WTC11 (cell line): ENCODE results near the gene PDE8B. TPM values are rescaled to one million over a fixed set of nuclear protein-coding genes. Genes with fewer than 3 reads are reported as not detected.

Experiments
- ATAC-seq: fragments of 200-7000 bp; cut with Tn5 transposase; 2 replicates; pipeline ENCODE4 v1.10.0; 2021; ENCODE audit warnings: mild to moderate bottlenecking, moderate library complexity
- CTCF ChIA-PET: fragments of 300-600 bp; sonication (Branson Sonifier 250); formaldehyde crosslinking; loops from one replicate; lab custom pipeline; 2021; ENCODE audit warnings: antibody characterized with exemption; lab: Charles Lee
- POLR2A ChIA-PET: fragments of 350-600 bp; sonication (Branson Sonifier 250); formaldehyde crosslinking; loops from one replicate; lab custom pipeline; 2021; ENCODE audit warnings: antibody characterized with exemption; lab: Charles Lee
- DNase-seq: peaks from one replicate; pipeline ENCODE4 v3.0.0; 2021; ENCODE audit warnings: low spot score
- H3K27ac Mint-ChIP-seq: 2 replicates; pipeline ENCODE4 v1.8.0; 2021; ENCODE audit warnings: mixed read lengths
- H3K27me3 Mint-ChIP-seq: 2 replicates; pipeline ENCODE4 v1.8.0; 2021; ENCODE audit warnings: low read depth, mild to moderate bottlenecking, moderate library complexity, mixed read lengths
- H3K36me3 Mint-ChIP-seq: 2 replicates; pipeline ENCODE4 v1.8.0; 2021; ENCODE audit warnings: mixed read lengths
- H3K4me1 Mint-ChIP-seq: 2 replicates; pipeline ENCODE4 v1.8.0; 2022; ENCODE audit warnings: mixed read lengths
- H3K4me3 Mint-ChIP-seq: 2 replicates; pipeline ENCODE4 v1.8.0; 2021; ENCODE audit warnings: mild to moderate bottlenecking, moderate library complexity, mixed read lengths
- H3K9me3 Mint-ChIP-seq: 2 replicates; pipeline ENCODE4 v1.8.0; 2021; ENCODE audit warnings: mixed read lengths
- CREB1 ChIP-seq: sonication (generic); formaldehyde crosslinking; IDR thresholded peaks from 2 replicates; pipeline ENCODE4 v1.8.0; 2023; ENCODE audit warnings: mild to moderate bottlenecking, missing genetic modification reagents
- CREM ChIP-seq: sonication (generic); formaldehyde crosslinking; IDR thresholded peaks from 2 replicates; pipeline ENCODE4 v1.8.1; 2022; ENCODE audit warnings: mild to moderate bottlenecking, missing genetic modification reagents, moderate library complexity
- EMX1 ChIP-seq: fragments of 250-450 bp; sonication (Bioruptor Pico); IDR thresholded peaks from 2 replicates; pipeline ENCODE4 v1.8.0; 2021; ENCODE audit warnings: mild to moderate bottlenecking
- ESRRA ChIP-seq: sonication (generic); formaldehyde crosslinking; IDR thresholded peaks from 2 replicates; pipeline ENCODE4 v1.8.1; 2022; ENCODE audit warnings: mild to moderate bottlenecking, missing genetic modification reagents, borderline replicate concordance
- GRHL2 ChIP-seq: fragments of 250-450 bp; sonication (Bioruptor Pico); IDR thresholded peaks from 2 replicates; pipeline ENCODE4 v1.8.0; 2022; ENCODE audit warnings: mild to moderate bottlenecking, moderate library complexity; ENCODE audit not compliant: insufficient replicate concordance, severe bottlenecking
- JUN ChIP-seq: sonication (generic); formaldehyde crosslinking; IDR thresholded peaks from 2 replicates; pipeline ENCODE4 v1.8.0; 2023; ENCODE audit warnings: mild to moderate bottlenecking, missing genetic modification reagents
- MYBL2 ChIP-seq: sonication (generic); formaldehyde crosslinking; IDR thresholded peaks from 2 replicates; pipeline ENCODE4 v1.8.1; 2023; ENCODE audit warnings: mild to moderate bottlenecking, moderate library complexity, missing genetic modification reagents
- NR1H2 ChIP-seq: sonication (generic); formaldehyde crosslinking; IDR thresholded peaks from 2 replicates; pipeline ENCODE4 v1.9.0; 2021; ENCODE audit warnings: mild to moderate bottlenecking, moderate library complexity, missing genetic modification reagents
- OVOL2 ChIP-seq: fragments of 250-450 bp; sonication (Bioruptor Pico); IDR thresholded peaks from 2 replicates; pipeline ENCODE4 v1.9.0; 2021; ENCODE audit warnings: mild to moderate bottlenecking, borderline replicate concordance
- SP1 ChIP-seq: sonication (generic); formaldehyde crosslinking; conservative IDR thresholded peaks from 2 replicates; pipeline ENCODE4 v1.8.1; 2022; ENCODE audit warnings: missing genetic modification reagents
- TCF7 ChIP-seq: sonication (generic); formaldehyde crosslinking; IDR thresholded peaks from 2 replicates; pipeline ENCODE4 v1.8.0; 2022; ENCODE audit warnings: mild to moderate bottlenecking, low read depth, missing genetic modification reagents, moderate library complexity
- TP53 ChIP-seq: sonication (generic); formaldehyde crosslinking; IDR thresholded peaks from 2 replicates; pipeline ENCODE4 v1.8.1; 2023; ENCODE audit warnings: mild to moderate bottlenecking, missing genetic modification reagents
- total RNA-seq: library from RNA; stranded (reverse); gene quantifications from 3 replicates; pipeline ENCODE4 v1.2.3, GENCODE V29; 2021
- TF ChIP-seq, protein P1 (sequence below): fragments of 250-450 bp; sonication (Bioruptor Pico); IDR thresholded peaks from 2 replicates; pipeline ENCODE4 v1.9.0; 2021; ENCODE audit warnings: mild to moderate bottlenecking
- TF ChIP-seq, protein P2 (sequence below): sonication (generic); formaldehyde crosslinking; IDR thresholded peaks from 2 replicates; pipeline ENCODE4 v1.8.1; 2022; ENCODE audit warnings: low read depth, mild to moderate bottlenecking, moderate library complexity, missing genetic modification reagents, borderline replicate concordance
- TF ChIP-seq, protein P3 (sequence below): sonication (generic); formaldehyde crosslinking; IDR thresholded peaks from 2 replicates; pipeline ENCODE4 v1.8.0; 2022; ENCODE audit warnings: mild to moderate bottlenecking, missing genetic modification reagents
- TF ChIP-seq, protein P4 (sequence below): fragments of 250-450 bp; sonication (Bioruptor Pico); conservative IDR thresholded peaks from 2 replicates; pipeline ENCODE4 v1.9.0; 2021; ENCODE audit warnings: mild to moderate bottlenecking
- TF ChIP-seq, protein P5 (sequence below): sonication (generic); formaldehyde crosslinking; IDR thresholded peaks from 2 replicates; pipeline ENCODE4 v1.8.0; 2023; ENCODE audit warnings: missing genetic modification reagents
- TF ChIP-seq, protein P6 (sequence below): sonication (generic); formaldehyde crosslinking; conservative IDR thresholded peaks from 2 replicates; pipeline ENCODE4 v1.8.1; 2023; ENCODE audit warnings: mild to moderate bottlenecking, low read depth, missing genetic modification reagents, moderate library complexity
- TF ChIP-seq, protein P7 (sequence below): fragments of 250-450 bp; sonication (Bioruptor Pico); IDR thresholded peaks from 2 replicates; pipeline ENCODE4 v1.9.0; 2021; ENCODE audit warnings: mild to moderate bottlenecking

The PDE8B gene
- total RNA-seq, 1 experiment from 2014 or later: 0.31 TPM

DNA sequence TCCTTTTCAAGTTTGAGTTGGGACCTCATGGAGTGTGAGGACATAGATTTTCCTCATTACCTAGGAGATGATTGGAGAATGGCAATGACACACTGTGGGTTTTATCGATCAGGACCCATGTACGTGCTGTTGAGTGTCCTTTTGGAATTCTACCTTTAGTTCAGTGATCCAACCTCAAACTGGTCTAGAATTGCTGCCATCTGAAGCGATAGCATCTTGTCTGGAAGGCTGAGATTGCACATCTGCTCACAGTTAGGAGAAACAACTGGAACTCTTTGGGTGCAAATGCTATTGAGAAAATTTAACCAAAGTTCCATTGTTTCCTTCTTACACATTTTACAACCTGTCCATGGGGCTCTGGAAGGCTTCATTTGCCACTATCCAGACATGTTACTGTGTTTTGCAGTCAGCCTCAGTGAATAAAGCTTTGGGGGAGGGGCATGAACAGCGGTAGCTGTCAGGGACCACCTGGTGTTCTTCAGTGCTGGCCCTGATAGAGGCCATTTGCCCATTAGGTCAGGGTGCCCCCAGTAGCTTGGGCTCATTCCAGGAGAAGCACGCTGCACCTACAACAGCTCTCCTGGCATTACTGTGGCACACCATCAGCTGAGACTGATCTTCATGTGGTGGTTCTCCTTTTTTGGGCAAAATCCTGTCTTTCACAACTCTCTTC lies 123.1 kb downstream of the PDE8B start:
- ChIA-PET CTCF (interaction anchor here (1.0 kb wide), 1 partner anchor 159 kb away, joined by 3 read pairs; no protein-coding TSS in a partner anchor), POLR2A (no interaction called here)
- H3K36me3 Mint-ChIP-seq: no peaks in the 10 kb centered on the region
- no peak overlapping the region for H3K27ac Mint-ChIP-seq
- DNase-seq (no peak), ATAC-seq (no peak)
- no peaks in the 10 kb centered on the region for H3K9me3 Mint-ChIP-seq
- H3K27me3 Mint-ChIP-seq: no peaks in the 10 kb centered on the region; the same call in 1 of the 2 replicates
- no peak for TF ChIP-seq OVOL2
- no peak for TF ChIP-seq MYBL2
- no peak for TF ChIP-seq GRHL2 (CRISPR knock-in tag)
- no peak for TF ChIP-seq EMX1 (CRISPR knock-in tag)
- TF ChIP-seq, protein P1, sequence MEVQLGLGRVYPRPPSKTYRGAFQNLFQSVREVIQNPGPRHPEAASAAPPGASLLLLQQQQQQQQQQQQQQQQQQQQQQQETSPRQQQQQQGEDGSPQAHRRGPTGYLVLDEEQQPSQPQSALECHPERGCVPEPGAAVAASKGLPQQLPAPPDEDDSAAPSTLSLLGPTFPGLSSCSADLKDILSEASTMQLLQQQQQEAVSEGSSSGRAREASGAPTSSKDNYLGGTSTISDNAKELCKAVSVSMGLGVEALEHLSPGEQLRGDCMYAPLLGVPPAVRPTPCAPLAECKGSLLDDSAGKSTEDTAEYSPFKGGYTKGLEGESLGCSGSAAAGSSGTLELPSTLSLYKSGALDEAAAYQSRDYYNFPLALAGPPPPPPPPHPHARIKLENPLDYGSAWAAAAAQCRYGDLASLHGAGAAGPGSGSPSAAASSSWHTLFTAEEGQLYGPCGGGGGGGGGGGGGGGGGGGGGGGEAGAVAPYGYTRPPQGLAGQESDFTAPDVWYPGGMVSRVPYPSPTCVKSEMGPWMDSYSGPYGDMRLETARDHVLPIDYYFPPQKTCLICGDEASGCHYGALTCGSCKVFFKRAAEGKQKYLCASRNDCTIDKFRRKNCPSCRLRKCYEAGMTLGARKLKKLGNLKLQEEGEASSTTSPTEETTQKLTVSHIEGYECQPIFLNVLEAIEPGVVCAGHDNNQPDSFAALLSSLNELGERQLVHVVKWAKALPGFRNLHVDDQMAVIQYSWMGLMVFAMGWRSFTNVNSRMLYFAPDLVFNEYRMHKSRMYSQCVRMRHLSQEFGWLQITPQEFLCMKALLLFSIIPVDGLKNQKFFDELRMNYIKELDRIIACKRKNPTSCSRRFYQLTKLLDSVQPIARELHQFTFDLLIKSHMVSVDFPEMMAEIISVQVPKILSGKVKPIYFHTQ: no peak
- TF ChIP-seq, protein P2, sequence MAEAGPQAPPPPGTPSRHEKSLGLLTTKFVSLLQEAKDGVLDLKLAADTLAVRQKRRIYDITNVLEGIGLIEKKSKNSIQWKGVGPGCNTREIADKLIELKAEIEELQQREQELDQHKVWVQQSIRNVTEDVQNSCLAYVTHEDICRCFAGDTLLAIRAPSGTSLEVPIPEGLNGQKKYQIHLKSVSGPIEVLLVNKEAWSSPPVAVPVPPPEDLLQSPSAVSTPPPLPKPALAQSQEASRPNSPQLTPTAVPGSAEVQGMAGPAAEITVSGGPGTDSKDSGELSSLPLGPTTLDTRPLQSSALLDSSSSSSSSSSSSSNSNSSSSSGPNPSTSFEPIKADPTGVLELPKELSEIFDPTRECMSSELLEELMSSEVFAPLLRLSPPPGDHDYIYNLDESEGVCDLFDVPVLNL (CRISPR knock-in tag): no peak
- TF ChIP-seq, protein P3, sequence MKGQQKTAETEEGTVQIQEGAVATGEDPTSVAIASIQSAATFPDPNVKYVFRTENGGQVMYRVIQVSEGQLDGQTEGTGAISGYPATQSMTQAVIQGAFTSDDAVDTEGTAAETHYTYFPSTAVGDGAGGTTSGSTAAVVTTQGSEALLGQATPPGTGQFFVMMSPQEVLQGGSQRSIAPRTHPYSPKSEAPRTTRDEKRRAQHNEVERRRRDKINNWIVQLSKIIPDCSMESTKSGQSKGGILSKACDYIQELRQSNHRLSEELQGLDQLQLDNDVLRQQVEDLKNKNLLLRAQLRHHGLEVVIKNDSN (CRISPR knock-in tag): no peak
- TF ChIP-seq SP1 (CRISPR knock-in tag): no peak
- TF ChIP-seq CREM (CRISPR knock-in tag): no peak
- no peak for TF ChIP-seq NR1H2
- TF ChIP-seq, protein P4, sequence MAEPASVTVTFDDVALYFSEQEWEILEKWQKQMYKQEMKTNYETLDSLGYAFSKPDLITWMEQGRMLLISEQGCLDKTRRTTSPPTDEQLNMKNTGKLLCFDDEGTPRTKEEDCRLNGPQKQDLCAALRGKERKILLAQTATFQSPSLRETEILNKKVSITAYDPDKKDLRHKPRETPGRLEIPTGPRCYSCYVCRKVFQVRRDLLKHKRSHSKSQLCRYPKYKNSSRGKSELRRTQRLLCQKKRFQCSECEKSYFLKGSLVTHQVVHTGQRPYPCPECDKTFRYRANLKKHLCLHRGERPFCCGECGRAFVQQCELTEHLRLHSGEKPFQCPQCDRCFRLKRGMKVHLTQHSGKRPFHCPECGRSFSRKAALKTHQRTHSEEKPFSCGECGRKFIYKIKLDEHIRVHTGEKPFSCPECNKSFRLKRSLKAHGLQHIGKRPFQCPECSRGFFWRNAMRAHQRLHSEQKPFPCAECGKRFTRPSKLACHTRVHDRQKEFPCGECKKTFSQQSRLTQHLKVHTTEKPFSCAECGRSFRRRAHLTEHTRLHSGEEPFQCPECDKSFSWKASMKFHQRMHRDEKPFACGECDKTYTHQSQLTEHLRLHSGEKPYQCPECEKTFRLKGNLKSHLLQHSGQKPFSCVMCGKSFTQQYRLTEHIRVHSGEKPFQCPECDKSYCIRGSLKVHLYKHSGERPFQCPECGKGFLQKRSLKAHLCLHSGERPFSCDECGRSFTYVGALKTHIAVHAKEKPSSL (CRISPR knock-in tag): no peak
- TF ChIP-seq TP53 (CRISPR knock-in tag): no peak
- no peak for TF ChIP-seq CREB1
- TF ChIP-seq, protein P5, sequence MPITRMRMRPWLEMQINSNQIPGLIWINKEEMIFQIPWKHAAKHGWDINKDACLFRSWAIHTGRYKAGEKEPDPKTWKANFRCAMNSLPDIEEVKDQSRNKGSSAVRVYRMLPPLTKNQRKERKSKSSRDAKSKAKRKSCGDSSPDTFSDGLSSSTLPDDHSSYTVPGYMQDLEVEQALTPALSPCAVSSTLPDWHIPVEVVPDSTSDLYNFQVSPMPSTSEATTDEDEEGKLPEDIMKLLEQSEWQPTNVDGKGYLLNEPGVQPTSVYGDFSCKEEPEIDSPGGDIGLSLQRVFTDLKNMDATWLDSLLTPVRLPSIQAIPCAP (CRISPR knock-in tag): no peak
- no peak for TF ChIP-seq ESRRA (CRISPR knock-in tag)
- TF ChIP-seq, protein P6, sequence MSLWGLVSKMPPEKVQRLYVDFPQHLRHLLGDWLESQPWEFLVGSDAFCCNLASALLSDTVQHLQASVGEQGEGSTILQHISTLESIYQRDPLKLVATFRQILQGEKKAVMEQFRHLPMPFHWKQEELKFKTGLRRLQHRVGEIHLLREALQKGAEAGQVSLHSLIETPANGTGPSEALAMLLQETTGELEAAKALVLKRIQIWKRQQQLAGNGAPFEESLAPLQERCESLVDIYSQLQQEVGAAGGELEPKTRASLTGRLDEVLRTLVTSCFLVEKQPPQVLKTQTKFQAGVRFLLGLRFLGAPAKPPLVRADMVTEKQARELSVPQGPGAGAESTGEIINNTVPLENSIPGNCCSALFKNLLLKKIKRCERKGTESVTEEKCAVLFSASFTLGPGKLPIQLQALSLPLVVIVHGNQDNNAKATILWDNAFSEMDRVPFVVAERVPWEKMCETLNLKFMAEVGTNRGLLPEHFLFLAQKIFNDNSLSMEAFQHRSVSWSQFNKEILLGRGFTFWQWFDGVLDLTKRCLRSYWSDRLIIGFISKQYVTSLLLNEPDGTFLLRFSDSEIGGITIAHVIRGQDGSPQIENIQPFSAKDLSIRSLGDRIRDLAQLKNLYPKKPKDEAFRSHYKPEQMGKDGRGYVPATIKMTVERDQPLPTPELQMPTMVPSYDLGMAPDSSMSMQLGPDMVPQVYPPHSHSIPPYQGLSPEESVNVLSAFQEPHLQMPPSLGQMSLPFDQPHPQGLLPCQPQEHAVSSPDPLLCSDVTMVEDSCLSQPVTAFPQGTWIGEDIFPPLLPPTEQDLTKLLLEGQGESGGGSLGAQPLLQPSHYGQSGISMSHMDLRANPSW: no peak
- TF ChIP-seq, protein P7, sequence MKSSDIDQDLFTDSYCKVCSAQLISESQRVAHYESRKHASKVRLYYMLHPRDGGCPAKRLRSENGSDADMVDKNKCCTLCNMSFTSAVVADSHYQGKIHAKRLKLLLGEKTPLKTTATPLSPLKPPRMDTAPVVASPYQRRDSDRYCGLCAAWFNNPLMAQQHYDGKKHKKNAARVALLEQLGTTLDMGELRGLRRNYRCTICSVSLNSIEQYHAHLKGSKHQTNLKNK (CRISPR knock-in tag): no peak
- no peak for TF ChIP-seq TCF7 (CRISPR knock-in tag)
- no peak for TF ChIP-seq JUN (CRISPR knock-in tag)
- TF ChIP-seq, all 79 proteins: peak for 0
- no peak overlapping the region for H3K4me3 Mint-ChIP-seq
- H3K4me1 Mint-ChIP-seq: peaks cover 23% of the 10 kb centered on the region
